CD4-positive, alpha-beta T cell treated with Interleukin-4 for 1 hour (primary cell): ENCODE results near the gene FLVCR1.

Experiments
- DNase-seq, 2 donors: peaks; one replicate each; pipeline ENCODE4 v3.0.0-alpha.2; 2020 to 2022

The FLVCR1 gene

DNA sequence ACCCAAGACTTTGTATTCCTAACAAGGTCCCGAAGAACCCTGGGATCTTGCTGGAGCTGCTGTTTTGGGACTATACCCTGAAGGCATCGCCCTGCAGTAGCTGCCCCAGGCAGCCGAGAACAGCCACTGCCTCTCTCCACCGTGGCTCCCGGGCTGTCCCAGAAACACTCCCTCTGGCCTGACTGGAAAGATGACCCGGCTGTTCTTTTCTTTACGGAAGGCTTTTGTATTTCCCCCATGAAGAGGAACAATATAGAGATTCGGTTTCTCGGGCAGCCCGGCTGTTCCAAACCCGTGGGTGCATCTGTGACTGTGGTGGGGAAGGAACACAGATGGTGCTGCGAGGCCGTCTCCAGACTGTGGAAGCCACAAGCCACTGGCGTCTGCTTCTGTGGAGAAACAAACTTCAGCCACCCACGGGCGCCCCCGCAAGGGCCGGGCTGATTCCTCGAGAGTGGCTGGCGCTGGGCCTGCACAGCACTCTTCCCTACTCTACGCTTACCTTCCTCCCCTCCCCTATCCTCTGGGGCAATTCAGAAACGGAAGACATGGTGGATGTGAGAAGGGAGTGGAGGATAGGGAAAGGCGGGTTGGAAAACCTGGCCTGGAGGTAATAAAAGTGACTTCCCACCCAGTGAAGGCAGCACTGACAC is 58.5 kb downstream of the FLVCR1 start:
- no peak for DNase-seq

GRCh38 chr1:212917134-212917485 is 59.0 kb downstream of the FLVCR1 start:
- DNase-seq, result no peak

DNA sequence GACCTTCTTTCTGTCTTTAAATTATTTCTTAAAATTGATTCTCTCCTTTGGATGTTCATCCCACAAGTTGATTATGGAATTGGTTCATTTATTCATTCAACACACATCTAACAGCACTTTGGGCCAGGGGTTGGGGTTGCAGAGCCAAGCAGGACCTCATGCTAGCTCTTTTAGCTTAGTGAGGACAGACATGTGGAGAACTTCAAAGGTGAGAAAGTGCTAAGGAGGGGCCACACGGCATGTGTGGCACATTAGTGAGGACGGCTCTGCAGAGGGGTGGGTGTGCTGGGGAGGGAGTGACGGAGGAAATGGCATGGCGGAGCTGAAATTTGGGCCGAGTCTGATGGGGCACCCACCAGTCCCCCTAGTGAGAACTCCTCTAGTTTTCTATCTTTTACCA is 59.8 kb downstream of the FLVCR1 start:
- no peak for DNase-seq

DNA sequence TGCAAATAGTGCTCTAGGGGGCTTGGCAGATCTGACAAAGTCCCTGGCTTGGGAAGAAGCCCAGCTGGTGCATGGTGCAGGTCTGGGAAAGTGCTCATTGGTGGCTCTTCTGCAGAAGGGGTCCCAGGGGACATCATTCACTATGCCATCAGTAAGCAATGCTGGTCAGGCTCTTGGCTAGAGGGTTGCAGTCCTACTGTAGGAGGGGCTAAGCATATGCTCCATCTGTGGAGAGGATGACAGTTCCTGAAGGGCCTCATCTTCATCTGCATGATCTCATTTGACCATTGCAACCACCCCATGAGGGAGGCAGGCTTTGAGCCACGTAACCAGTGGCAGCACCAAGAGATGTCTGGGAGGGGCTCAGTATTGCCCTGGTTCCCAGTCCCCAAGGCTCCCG is 60.7 kb downstream of the FLVCR1 start:
- no peak for DNase-seq

DNA sequence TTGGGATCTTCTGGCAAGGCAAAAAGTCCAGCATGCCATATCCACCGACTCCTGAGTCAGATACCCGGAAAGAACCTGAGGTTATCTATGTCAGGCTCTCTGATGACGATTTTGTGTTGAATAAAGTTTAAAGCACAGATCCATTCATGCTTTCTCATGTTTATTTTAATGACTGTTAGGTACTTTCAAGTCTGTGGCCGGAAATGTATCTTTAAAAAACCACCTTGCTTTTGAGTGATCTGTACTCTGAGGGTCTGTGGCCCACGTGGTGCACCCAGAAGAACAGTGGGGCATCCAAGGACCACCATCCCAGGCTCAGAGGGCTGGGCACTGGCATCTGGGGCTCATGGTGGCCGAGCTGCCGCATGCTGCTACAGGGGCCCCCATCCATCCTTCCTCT is 62.2 kb downstream of the FLVCR1 start:
- no peak for DNase-seq

DNA sequence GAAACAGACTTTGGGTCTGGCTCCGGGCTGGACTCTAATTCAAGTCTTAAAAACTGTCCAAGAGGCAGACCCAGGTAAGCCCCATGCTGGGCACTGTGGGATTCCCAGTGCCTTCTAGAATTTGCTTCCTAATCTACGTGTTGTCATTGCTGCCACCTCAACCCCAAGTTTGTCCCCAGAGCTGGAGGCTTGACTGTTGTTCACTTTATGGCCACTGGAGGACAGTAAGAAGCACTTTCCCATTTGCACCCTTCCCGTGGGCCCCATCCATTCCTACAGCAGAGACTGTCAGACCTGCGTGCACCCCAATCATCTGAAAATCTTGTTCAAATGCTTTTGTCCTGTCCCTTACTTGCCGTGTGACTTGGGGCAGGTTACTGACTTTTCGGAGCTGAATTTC is 62.8 kb downstream of the FLVCR1 start:
- no peak for DNase-seq

GRCh38 chr1:212922016-212922415 is 63.9 kb downstream of the FLVCR1 start:
- DNase-seq, result no peak

DNA sequence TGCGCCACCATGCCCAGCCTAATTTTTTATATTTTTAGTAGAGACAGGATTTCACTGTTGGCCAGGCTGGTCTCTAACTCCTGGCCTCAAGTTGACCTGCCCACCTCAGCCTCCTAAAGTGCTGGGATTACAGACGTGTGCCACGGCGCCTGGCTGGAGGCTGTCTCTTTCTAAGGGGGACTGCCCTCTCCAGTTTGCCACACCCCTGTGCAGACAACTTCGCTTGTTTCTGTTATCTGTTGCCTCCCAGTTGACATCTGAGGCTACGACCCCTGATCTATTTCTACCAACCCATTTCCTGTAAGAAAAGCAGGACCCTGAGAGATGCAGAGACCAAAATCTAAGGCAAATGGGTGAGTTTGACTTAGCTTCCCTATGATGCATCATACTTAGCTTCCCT is 68.3 kb downstream of the FLVCR1 start:
- DNase-seq, result no peak

GRCh38 chr1:212928323-212929291 is 70.5 kb downstream of the FLVCR1 start:
- DNase-seq, result no peak

GRCh38 chr1:212930986-212931678 is 73.1 kb downstream of the FLVCR1 start:
- DNase-seq, result no peak

DNA sequence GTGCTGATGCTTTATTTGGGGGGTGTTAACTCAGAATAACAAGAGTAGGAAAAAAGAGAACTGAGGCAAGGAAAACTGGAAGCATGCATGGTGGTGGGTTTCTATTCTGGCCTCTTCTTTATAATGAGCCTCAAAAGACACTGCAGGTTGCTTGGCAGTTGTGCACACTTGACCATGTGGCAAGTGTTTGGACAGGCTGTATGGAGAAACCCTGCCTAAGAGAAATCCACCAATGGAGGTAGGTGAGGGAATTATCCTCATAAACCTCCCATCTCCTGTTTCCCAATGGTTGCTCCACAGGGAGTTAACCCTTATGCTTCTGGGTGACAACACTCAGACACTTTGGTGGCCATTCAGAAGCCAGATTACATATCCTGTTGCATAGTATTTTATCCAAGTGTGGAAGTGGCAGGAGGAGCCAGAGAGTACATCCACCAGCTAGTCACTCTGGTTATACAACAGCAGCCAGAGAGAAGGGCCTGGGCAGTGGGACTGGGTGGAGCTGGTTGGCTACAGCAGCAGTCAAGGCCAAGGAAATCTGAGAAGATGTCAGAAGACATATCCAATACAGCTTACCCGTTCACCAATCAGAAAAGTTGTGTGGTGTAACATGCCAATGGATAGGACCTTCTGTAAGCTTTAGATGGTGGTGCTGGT is 75.9 kb downstream of the FLVCR1 start:
- DNase-seq, result no peak

- no peak for DNase-seq
Measured at GRCh38 chr1:212935387-212935981, 77.4 kb downstream of the FLVCR1 start.

DNA sequence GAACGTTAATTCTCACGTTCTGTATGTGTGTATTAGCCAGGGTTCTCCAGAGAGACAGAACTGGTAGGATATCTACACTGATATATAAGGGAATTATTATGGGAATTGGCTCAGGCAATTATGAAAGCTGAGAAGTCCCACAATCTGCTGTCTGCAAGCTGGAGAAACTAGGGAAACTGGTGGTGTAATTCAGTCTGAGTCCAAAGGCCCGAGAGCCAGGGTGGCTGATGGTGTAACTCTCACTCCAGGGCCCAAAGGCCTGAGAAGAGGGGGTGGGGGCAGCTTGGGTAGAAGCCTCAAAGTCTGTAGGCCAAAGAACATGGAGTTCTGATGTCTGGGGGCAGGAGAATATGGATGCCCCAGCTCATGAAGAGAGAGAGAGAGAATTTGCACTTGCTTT is 79.0 kb downstream of the FLVCR1 start:
- no peak for DNase-seq

GRCh38 chr1:212938846-212939245 is 80.8 kb downstream of the FLVCR1 start:
- no peak for DNase-seq

DNA sequence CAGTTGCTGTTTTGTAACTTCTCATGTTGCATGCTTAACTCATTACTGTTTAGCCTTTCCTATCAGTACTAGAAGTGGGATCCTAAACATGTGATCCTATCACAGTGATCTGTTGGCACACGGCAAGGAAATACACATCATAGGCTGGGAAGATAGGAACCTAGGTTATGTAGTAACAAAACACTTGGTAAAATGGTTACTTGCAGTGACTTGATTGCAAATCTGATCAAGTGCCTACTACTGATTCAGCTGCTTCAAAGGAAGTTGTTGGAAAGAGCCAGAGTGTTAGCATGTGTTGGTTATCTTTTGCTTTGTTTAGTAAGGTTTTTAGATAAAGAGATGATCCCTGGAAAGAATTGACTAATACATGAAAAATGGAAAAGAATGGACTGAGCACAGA is 83.4 kb downstream of the FLVCR1 start:
- DNase-seq, result no peak

- DNase-seq, result no peak
Measured at GRCh38 chr1:212942679-212943392, 84.8 kb downstream of the FLVCR1 start.

GRCh38 chr1:212943393-212943710 is 85.3 kb downstream of the FLVCR1 start:
- DNase-seq, result no peak

GRCh38 chr1:212944229-212944901 is 86.3 kb downstream of the FLVCR1 start:
- DNase-seq, result no peak

DNA sequence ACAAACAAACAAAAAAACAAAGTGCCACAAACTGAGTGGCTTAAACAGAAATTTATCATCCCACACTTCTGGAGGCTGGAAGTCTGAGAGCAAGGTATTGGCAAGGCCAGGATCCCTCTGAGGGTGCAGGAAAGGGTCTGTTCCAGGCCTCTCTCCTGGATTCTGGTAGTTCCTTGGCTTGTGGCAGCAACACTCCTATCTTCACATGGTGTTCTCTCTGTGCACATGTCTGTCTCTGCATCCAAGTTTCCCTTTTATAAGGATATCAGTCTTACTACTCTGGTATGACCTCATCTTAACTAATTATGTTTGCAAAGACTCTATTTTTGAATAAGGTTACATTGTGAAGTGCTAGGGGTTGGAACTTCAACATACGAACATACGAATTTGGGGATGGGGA is 87.0 kb downstream of the FLVCR1 start:
- no peak for DNase-seq

- DNase-seq, result no peak
Measured at GRCh38 chr1:212945463-212946160, 87.5 kb downstream of the FLVCR1 start.

GRCh38 chr1:212946872-212947271 is 88.8 kb downstream of the FLVCR1 start:
- no peak for DNase-seq
